ENCODE measurements around the gene COL2A1.

DNA sequence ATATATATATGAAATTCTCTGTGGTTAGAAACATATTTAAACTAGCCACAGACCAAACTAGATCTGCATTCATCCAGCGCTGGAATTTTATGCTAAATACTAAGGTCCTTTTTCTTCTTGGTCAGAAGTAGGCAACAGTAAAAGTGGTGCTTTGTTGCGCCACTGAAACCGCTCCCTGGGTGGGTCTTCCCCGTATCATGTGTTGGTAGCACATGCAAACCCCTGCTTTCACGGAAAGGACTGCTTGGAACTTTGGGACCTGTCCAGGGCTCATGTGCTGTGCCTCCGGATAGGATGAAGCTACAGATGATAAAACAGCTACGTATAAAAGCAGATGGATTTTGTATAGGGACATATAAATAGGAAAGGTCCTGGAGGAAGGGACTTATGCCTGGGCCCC, 40.1 kb upstream of the COL2A1 start:
- TF ChIP-seq CBX2 (IDR thresholded peaks at IDR 0.05; ENCODE audit: insufficient read depth, low read length, poor library complexity, severe bottlenecking) (no peak), STAT5B (CRISPR knock-in tag; IDR thresholded peaks at IDR 0.05) (no peak)
- TF ChIP-seq, protein P1, sequence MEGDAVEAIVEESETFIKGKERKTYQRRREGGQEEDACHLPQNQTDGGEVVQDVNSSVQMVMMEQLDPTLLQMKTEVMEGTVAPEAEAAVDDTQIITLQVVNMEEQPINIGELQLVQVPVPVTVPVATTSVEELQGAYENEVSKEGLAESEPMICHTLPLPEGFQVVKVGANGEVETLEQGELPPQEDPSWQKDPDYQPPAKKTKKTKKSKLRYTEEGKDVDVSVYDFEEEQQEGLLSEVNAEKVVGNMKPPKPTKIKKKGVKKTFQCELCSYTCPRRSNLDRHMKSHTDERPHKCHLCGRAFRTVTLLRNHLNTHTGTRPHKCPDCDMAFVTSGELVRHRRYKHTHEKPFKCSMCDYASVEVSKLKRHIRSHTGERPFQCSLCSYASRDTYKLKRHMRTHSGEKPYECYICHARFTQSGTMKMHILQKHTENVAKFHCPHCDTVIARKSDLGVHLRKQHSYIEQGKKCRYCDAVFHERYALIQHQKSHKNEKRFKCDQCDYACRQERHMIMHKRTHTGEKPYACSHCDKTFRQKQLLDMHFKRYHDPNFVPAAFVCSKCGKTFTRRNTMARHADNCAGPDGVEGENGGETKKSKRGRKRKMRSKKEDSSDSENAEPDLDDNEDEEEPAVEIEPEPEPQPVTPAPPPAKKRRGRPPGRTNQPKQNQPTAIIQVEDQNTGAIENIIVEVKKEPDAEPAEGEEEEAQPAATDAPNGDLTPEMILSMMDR (IDR thresholded peaks at IDR 0.05 in 2 of 3, conservative IDR thresholded peaks at IDR 0.05 in 1 of 3; ENCODE audit: insufficient read depth in 2 of 3, low read depth in 1 of 3, low read length in 3 of 3) = no peak
